AG04450 (cell line): ENCODE data around the gene FGD1. TPM values are rescaled to one million over a fixed set of nuclear protein-coding genes. Genes with fewer than 3 reads are reported as not detected.
"Not testable (repeated sequence)": the region's sequence is repeated elsewhere in the genome, so short reads cannot be mapped to it uniquely, and the experiment has no call there.

Experiments used
- CTCF ChIA-PET: fragments of 300-600, 350-600 bp; formaldehyde crosslinking; extraction: SDS; loops from one replicate; lab custom pipeline; 2022; ENCODE audit warnings: antibody characterized with exemption, inconsistent platforms; lab: Charles Lee
- POLR2A ChIA-PET: fragments of 350-600 bp; formaldehyde crosslinking; extraction: SDS; loops from one replicate; lab custom pipeline; 2021; ENCODE audit warnings: antibody characterized with exemption, inconsistent platforms; lab: Yijun Ruan, JAX
- DNase-seq: peaks from one replicate; pipeline ENCODE4 v3.0.0-alpha.2; 2011; ENCODE audit warnings: low read depth, low spot score
- H3K27ac ChIP-seq: one replicate; pipeline ENCODE4 v1.5.1; 2012; ENCODE audit warnings: low read depth, low read length, control low read depth
- H3K27me3 ChIP-seq: one replicate; pipeline ENCODE4 v1.6.0; 2012; ENCODE audit warnings: low read length; ENCODE audit not compliant: control insufficient read depth, insufficient read depth
- H3K4me3 ChIP-seq: 2 replicates; pipeline ENCODE4 v1.5.1; 2011; ENCODE audit warnings: mild to moderate bottlenecking, low read depth, low read length, control low read depth
- H3K9me3 ChIP-seq: 2 replicates; pipeline ENCODE4 v1.5.1; 2012; ENCODE audit warnings: low read length; ENCODE audit not compliant: control insufficient read depth, insufficient read depth
- polyA plus RNA-seq: library from polyadenylated mRNA; depleted of rRNA; stranded (reverse); fragments of >200 nt; gene quantifications from 2 replicates; pipeline ENCODE4 v1.2.3, GENCODE V29; 2011
- TF ChIP-seq, protein P1 (sequence below): IDR thresholded peaks from 2 replicates; pipeline ENCODE4 v1.5.1; 2011; ENCODE audit warnings: low read depth, low read length, control low read depth, inconsistent platforms

FGD1 gene
- polyA plus RNA-seq, 1 experiment, result 4.1 TPM

DNA sequence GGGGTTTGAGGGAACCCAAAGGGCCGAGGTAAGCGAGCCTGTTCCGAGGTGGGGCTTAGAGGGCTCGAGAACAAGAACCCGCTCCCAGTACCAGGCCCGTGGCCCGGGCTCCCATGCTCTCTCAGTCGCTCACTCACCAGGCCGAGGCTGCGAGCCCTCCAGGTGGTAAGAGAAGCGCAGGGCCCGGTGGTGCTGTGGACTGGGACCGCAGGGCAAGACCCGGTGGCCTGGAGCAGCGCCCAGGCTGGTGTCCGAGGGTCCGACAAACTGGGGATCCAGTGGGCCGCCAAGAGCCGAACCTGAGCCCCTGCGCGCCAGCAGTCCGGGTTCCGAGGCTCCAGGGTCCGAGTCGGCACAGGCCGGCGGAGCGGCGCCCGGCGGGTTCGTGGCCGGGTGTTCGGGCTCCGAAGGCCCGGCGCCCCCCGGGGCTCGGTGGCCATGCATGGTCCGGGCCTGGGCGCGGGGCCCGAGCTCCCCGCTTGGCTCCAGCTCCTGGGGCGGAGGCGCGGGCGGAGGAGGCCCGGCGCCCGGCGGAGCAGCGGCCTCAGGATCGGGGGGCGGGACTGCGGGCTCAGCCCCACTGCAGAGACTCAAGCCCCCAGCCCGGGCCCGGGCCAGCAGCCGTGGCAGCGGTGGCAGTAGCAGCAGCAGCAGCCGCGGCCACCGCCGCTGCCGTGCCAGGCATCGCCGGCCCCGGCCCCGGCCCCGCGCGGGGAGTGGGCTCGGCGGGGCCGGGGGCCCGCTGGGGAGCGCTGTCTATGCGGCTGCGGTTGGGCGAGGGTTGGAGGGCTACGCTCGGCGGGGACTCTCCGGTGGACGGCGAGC lies 833 bp downstream of the FGD1 start:
- DNase-seq, result no peak
- CTCF ChIA-PET, result no interaction called here
- TF ChIP-seq, protein P1, sequence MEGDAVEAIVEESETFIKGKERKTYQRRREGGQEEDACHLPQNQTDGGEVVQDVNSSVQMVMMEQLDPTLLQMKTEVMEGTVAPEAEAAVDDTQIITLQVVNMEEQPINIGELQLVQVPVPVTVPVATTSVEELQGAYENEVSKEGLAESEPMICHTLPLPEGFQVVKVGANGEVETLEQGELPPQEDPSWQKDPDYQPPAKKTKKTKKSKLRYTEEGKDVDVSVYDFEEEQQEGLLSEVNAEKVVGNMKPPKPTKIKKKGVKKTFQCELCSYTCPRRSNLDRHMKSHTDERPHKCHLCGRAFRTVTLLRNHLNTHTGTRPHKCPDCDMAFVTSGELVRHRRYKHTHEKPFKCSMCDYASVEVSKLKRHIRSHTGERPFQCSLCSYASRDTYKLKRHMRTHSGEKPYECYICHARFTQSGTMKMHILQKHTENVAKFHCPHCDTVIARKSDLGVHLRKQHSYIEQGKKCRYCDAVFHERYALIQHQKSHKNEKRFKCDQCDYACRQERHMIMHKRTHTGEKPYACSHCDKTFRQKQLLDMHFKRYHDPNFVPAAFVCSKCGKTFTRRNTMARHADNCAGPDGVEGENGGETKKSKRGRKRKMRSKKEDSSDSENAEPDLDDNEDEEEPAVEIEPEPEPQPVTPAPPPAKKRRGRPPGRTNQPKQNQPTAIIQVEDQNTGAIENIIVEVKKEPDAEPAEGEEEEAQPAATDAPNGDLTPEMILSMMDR, result no peak
- peak overlapping the region; percentile 52 for H3K27ac ChIP-seq
- H3K27me3 ChIP-seq, result no peaks in the 10 kb centered on the region
- H3K4me3 ChIP-seq, result peak overlapping the region; percentile 71
- POLR2A ChIA-PET, result no interaction called here
- no peaks in the 10 kb centered on the region for H3K9me3 ChIP-seq

- ChIA-PET CTCF (no interaction called here), POLR2A (interaction anchor here (0.7 kb wide), 2 partner anchors 20 to 57 kb away, joined by 3 to 7 read pairs; no protein-coding TSS in a partner anchor)
- peak overlapping the region; percentile 71 for H3K4me3 ChIP-seq
- no peaks in the 10 kb centered on the region for H3K9me3 ChIP-seq
- no peak overlapping the region for H3K27ac ChIP-seq
- DNase-seq, result no peak
- no peaks in the 10 kb centered on the region for H3K27me3 ChIP-seq
- TF ChIP-seq, protein P1, result no peak
Measured at GRCh38 chrX:54494166-54494988, 1.7 kb downstream of the FGD1 start.

DNA sequence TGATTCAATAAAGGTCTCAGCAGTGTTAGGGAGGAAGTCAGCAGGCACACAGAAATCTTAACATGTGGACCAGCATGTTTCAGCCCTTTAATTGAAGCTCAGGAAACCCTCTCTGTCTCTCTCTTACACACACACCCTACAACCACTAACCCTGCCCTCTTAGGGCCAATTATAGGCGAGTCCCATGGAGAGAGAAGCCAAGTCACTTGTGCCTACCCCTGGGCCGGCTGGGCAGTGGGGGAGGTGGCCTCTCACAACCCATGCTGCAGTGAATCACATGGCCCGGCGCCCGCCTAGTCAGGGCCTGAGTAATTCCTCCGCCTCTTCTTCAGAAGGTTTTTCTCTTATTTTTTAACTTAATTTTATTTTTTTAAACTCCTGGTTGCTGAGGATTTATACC lies 3.7 kb downstream of the FGD1 start:
- ChIA-PET CTCF (interaction anchor here (0.5 kb wide), 1 partner anchor 12 kb away, joined by 3 read pairs; no protein-coding TSS in a partner anchor), POLR2A (no interaction called here)
- TF ChIP-seq, protein P1, result no peak
- Histone ChIP-seq H3K4me3 (peak overlapping the region; percentile 25), H3K27me3 (no peaks in the 10 kb centered on the region), H3K9me3 (no peaks in the 10 kb centered on the region), H3K27ac (peak overlapping the region; percentile 82)
- no peak for DNase-seq

- H3K27me3 ChIP-seq, DNase-seq, POLR2A ChIA-PET, H3K27ac ChIP-seq, H3K9me3 ChIP-seq, H3K4me3 ChIP-seq, CTCF ChIA-PET: not testable (repeated sequence)
Measured at GRCh38 chrX:54489819-54490218, 6.2 kb downstream of the FGD1 start.

DNA sequence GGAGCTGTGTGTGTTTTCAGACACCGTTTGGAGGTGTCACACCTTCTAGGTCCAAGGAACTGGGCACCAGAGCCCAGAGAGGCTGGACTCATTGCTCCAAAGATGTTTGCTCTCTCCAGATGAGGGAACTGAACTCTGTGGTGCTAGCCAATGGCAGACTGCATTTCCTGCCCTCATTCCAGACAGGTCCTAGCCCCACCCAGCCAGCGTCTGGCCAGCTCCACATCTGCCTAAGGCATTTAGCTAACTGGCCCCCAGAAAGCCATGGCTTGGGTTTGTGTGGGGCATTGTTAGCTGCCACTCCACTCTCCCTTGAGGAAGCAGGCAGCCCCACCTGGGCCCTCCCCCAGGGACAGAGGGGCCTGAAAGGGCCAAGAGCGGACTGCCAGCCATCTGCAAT lies 11.4 kb downstream of the FGD1 start:
- no peak for DNase-seq
- no peaks in the 10 kb centered on the region for H3K9me3 ChIP-seq
- CTCF ChIA-PET, result no interaction called here
- TF ChIP-seq, protein P1, result no peak
- no peak overlapping the region for H3K4me3 ChIP-seq
- no peak overlapping the region for H3K27ac ChIP-seq
- H3K27me3 ChIP-seq, result no peaks in the 10 kb centered on the region
- POLR2A ChIA-PET, result interaction anchor here (0.7 kb wide), 1 partner anchor 9 kb away, joined by 3 read pairs; no protein-coding TSS in a partner anchor
